ENCODE measurements around the gene SLC45A3. TPM values are rescaled to one million over a fixed set of nuclear protein-coding genes. Genes with fewer than 3 reads are reported as not detected.

Gene SLC45A3
- total RNA-seq, 1 experiment from 2014 or later, result 12.3 TPM

- ChIA-PET RAD21 (ENCODE audit: low non-redundant PET in 1 of 2, low total read pairs in 2 of 2, uncharacterized antibody in 2 of 2, unreplicated experiment in 2 of 2) (interaction anchor here in 1 of 2 experiments (1.7 kb wide), 1 partner anchor 24 kb away, joined by 4 read pairs; no protein-coding TSS in a partner anchor), CTCF (interaction anchor here (1.3 to 2.8 kb wide), 4 partner anchors 24 to 109 kb away, joined by 7 to 21 read pairs (median 10); no protein-coding TSS in a partner anchor), POLR2A (interaction anchor here (1.8 kb wide), 1 partner anchor 17 kb away, joined by 6 read pairs; no protein-coding TSS in a partner anchor)
- TF ChIP-seq EGR1 (IDR thresholded peaks at IDR 0.05; ENCODE audit: low read depth), result no peak
- TF ChIP-seq ZFX (IDR thresholded peaks at IDR 0.05), result no peak
- no peak for TF ChIP-seq CBX3 (IDR thresholded peaks at IDR 0.05; ENCODE audit: low read depth)
- no peak for TF ChIP-seq TCF7L2 (IDR thresholded peaks at IDR 0.05; ENCODE audit: borderline replicate concordance, extremely low read depth, insufficient read depth, insufficient read length)
- TF ChIP-seq ZBTB33 (IDR thresholded peaks at IDR 0.05; ENCODE audit: extremely low read depth, insufficient replicate concordance, low read length), result no peak
- no peak for TF ChIP-seq CTCF (IDR thresholded peaks at IDR 0.05 in 2 of 3, conservative IDR thresholded peaks at IDR 0.05 in 1 of 3; ENCODE audit: borderline replicate concordance in 1 of 3, insufficient read depth in 1 of 3, low read depth in 2 of 3, low read length in 2 of 3)
- TF ChIP-seq RAD21 (IDR thresholded peaks at IDR 0.05; ENCODE audit: low read depth), result no peak
- TF ChIP-seq YY1 (IDR thresholded peaks at IDR 0.05; ENCODE audit: extremely low read depth, insufficient replicate concordance, low read depth, low read length), result no peak
- no peak for TF ChIP-seq FOSL1 (IDR thresholded peaks at IDR 0.05; ENCODE audit: low read depth)
- no peak for TF ChIP-seq EZH2phosphoT487 (IDR thresholded peaks at IDR 0.05; ENCODE audit: borderline replicate concordance)
- no peak for TF ChIP-seq ELF1 (IDR thresholded peaks at IDR 0.05; ENCODE audit: borderline replicate concordance, low read depth)
- TF ChIP-seq ZNF274 (IDR thresholded peaks at IDR 0.05; ENCODE audit: low read depth, low read length), result no peak
- no peak for TF ChIP-seq CEBPB (IDR thresholded peaks at IDR 0.05; ENCODE audit: low read depth)
- ATAC-seq, result no peak
- Histone ChIP-seq H3K36me3 (ENCODE audit: control insufficient read depth in 1 of 2, insufficient read depth in 2 of 2, low read length in 2 of 2) (no peaks in the 10 kb centered on the region; a peak in 1 of 4 replicates), H3K79me2 (ENCODE audit: insufficient read depth, low read length) (peaks cover 26% of the 10 kb centered on the region), H3K4me2 (ENCODE audit: low read length) (no peak overlapping the region), H3K9me3 (ENCODE audit: control insufficient read depth in 1 of 2, insufficient read depth in 1 of 2, low read depth in 1 of 2, low read length in 2 of 2) (no peaks in the 10 kb centered on the region), H3K4me1 (ENCODE audit: control insufficient read depth in 1 of 2, insufficient read depth in 2 of 2, low read length in 2 of 2) (peaks cover 14 to 16% of the 10 kb centered on the region in 2 experiments; a peak in 3 of 4 replicates), H4K20me1 (ENCODE audit: insufficient read depth) (no peaks in the 10 kb centered on the region), H2AFZ (ENCODE audit: low read depth, low read length, poor library complexity, severe bottlenecking) (no peak overlapping the region), H3K27ac (ENCODE audit: low read depth, low read length) (no peak overlapping the region), H3K9ac (ENCODE audit: low read length) (no peak overlapping the region), H3K27me3 (ENCODE audit: insufficient read depth, low read length) (no peaks in the 10 kb centered on the region), H3K9me2 (ENCODE audit: insufficient read depth) (no peaks in the 10 kb centered on the region), H3K4me3 (replicated peaks in 1 of 2; ENCODE audit: low read depth in 1 of 2, low read length in 2 of 2) (no peak overlapping the region)
- intact Hi-C loops (cut with micrococcal nuclease), result loop anchor here (2.0 to 10.0 kb wide), 2 partner anchors 105 to 359 kb away; no protein-coding TSS in a partner anchor
- no TSS peak for BruUV-seq (replicated peaks)
- DNase-seq (ENCODE audit: low read depth, low spot score), result no peak
Observed at GRCh38 chr1:205633421-205633976, 46.8 kb downstream of the SLC45A3 start.
